ENCODE data around the gene RNF130.

Gene RNF130

GRCh38 chr5:180084638-180085561 is 13.3 kb upstream of the RNF130 start:
- Mint-ChIP-seq H3K27me3 (peaks cover 8% of the 10 kb centered on the region), H3K4me1 (no peaks in the 10 kb centered on the region), H3K27ac (no peak overlapping the region), H3K4me3 (no peak overlapping the region), H3K36me3 (no peaks in the 10 kb centered on the region), H3K9me3 (no peaks in the 10 kb centered on the region)
- DNase-seq (ENCODE audit: low spot score in 2 of 2) (no peak), ATAC-seq (ENCODE audit: low read depth) (no peak)

GRCh38 chr5:180083529-180084060 is 12.0 kb upstream of the RNF130 start:
- peaks cover 9% of the 10 kb centered on the region for H3K27me3 Mint-ChIP-seq
- H3K9me3 Mint-ChIP-seq: no peaks in the 10 kb centered on the region
- no peak overlapping the region for H3K27ac Mint-ChIP-seq
- no peak for ATAC-seq (ENCODE audit: low read depth)
- no peaks in the 10 kb centered on the region for H3K36me3 Mint-ChIP-seq
- no peak for DNase-seq (ENCODE audit: low spot score in 2 of 2)
- no peak overlapping the region for H3K4me3 Mint-ChIP-seq
- H3K4me1 Mint-ChIP-seq: no peaks in the 10 kb centered on the region

DNA sequence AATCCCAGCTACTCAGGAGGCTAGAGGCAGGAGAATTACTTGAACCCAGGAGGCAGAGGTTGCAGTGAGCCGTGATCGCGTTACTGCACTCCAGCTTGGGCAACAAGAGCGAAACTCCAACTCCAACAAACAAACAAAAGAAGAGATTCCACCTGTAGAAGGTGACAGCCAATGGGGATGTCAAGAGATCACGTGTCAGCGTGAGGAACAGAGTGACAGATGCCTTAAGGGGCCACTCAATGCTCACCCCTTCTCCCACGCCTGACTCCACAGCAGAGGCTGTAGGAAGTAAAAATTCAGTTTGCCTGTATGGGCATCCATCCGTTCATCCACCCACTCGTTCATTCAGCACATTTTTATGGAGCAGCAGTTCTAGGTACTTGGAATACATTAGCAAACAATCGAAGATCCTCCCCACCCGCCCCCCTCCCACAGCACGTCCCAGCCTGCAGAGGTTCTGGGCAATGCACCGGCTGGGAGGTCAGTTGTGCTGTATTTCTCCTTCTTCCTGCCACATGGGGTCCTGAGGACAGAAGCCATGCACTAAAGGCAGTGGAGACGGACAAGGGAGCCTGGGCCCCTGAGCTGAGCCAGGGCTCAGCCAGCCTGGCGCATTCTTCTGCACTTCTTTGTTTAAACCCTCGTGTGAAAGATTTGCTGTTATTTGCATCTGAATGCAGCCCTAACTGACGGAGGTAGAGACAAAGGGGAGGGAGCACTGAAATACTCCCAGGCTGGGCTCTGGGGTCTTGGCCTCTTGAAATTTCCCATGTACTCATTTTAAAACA is 11.3 kb upstream of the RNF130 start:
- Mint-ChIP-seq H3K9me3 (no peaks in the 10 kb centered on the region), H3K4me1 (no peaks in the 10 kb centered on the region), H3K27ac (no peak overlapping the region), H3K36me3 (no peaks in the 10 kb centered on the region), H3K4me3 (no peak overlapping the region), H3K27me3 (peaks cover 12% of the 10 kb centered on the region)
- no peak for ATAC-seq (ENCODE audit: low read depth)
- DNase-seq (ENCODE audit: low spot score in 2 of 2): no peak

DNA sequence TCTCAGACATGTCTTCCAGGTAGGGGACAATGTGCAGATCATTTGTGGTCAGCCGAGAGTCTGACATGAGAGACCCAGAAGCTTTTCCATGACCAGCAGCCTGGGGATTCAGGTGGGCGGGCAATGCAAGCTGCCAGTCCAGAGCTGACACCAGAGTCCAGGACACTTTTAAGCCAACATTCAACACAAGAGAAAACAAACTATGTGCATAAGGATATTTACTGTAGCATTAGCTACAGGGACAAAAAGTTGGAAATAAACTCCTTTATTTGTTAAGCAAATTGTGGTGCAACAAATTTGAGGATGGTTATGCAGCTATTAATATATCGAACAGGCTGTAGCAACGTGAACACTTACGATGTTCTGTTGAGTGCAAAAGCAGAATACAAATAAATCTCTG is 9.9 kb upstream of the RNF130 start:
- no peak for DNase-seq (ENCODE audit: low spot score in 2 of 2)
- Mint-ChIP-seq H3K27ac (no peak overlapping the region), H3K27me3 (peaks cover 12% of the 10 kb centered on the region), H3K36me3 (no peaks in the 10 kb centered on the region), H3K4me1 (no peaks in the 10 kb centered on the region), H3K4me3 (no peak overlapping the region), H3K9me3 (no peaks in the 10 kb centered on the region)
- ATAC-seq (ENCODE audit: low read depth): no peak

DNA sequence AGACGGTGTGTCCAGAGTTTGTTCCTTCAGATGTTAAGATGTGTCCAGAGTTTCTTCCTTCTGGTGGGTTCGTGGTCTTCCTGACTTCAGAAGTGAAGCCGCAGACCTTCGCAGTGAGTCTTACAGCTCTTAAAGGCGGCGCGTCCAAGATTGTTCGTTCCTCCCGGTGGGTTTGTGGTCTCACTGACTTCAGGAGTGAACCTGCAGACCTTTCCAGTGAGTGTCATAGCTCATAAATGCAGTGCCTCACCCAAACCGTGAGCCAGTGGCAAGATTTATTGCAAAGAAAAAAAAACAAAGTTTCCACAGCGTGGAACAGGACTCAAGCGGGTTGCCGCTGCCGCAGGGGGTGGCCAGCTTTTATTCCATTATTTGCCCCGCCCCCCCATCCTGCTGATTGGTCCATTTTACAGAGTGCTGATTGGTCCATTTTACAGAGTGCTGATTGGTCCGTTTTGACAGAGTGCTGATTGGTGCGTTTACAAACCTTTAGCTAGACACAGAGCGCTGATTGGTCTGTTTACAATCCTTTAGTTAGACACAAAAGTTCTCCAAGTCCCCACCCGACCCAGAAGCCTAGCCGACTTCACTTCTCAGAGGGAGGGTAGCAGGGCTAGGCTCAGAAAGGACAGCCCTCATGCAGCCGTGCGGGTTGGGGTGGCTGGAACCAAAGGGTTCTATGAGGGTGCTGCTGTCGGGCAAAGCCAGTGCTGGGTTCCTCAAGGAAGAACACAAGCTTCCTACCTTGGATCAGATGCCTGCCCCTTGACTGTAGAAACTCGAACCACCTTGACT is 9.1 kb upstream of the RNF130 start:
- Mint-ChIP-seq H3K27me3 (peaks cover 12% of the 10 kb centered on the region), H3K36me3 (no peaks in the 10 kb centered on the region), H3K4me3 (no peak overlapping the region), H3K4me1 (no peaks in the 10 kb centered on the region), H3K27ac (no peak overlapping the region), H3K9me3 (no peaks in the 10 kb centered on the region)
- ATAC-seq (ENCODE audit: low read depth) (no peak), DNase-seq (ENCODE audit: low spot score in 2 of 2) (no peak)

DNA sequence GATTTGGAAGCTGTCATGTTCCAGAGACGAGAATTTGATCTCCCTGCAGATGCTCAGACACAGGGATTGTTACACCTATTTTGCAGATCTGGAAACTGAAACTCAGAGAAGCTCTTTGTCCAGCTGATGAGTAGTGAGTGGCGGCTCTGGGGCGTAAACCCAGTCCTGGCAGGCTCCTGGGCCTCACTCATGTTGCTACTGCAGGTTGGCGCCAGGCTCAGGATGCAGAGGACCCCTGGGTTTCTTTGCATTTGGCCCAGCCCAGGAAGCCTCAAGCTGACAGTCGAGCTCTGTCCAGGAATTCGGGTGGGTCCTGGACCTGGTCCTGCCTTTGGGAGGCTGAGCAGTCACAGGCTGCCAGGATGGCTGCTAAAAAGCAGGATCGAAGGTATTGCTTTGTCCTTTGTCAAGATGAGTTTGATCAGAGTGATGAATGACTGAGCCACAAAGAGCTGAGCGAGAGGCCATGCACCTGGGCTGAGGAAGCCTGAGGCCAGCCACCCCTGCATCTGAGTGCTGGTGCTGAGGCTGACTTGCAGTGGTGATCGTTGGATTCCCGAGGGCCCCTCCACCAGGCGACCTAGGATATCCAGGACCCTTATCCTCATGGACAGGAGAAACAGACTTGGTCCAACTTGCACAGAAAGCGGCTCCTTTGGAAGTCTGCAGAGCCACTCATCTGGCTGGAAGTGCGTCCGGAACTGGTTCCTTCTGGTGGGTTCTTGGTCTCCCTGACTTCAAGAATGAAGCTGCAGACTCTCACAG is 8.3 kb upstream of the RNF130 start:
- Mint-ChIP-seq H3K27ac (no peak overlapping the region), H3K4me3 (no peak overlapping the region), H3K4me1 (no peaks in the 10 kb centered on the region), H3K36me3 (no peaks in the 10 kb centered on the region), H3K9me3 (no peaks in the 10 kb centered on the region), H3K27me3 (peaks cover 12% of the 10 kb centered on the region)
- ATAC-seq (ENCODE audit: low read depth) (no peak), DNase-seq (ENCODE audit: low spot score in 2 of 2) (no peak)

- H3K36me3 Mint-ChIP-seq: no peaks in the 10 kb centered on the region
- no peak overlapping the region for H3K27ac Mint-ChIP-seq
- ATAC-seq (ENCODE audit: low read depth): no peak
These were observed 6.8 kb upstream of the RNF130 start for GRCh38 chr5:180078348-180078747.

GRCh38 chr5:180077594-180078284 is 6.2 kb upstream of the RNF130 start:
- ATAC-seq (ENCODE audit: low read depth): no peak
- no peak for DNase-seq (ENCODE audit: low spot score in 2 of 2)
- H3K27me3 Mint-ChIP-seq: peaks cover 9% of the 10 kb centered on the region
- H3K9me3 Mint-ChIP-seq: no peaks in the 10 kb centered on the region
- H3K4me3 Mint-ChIP-seq: no peak overlapping the region
- H3K27ac Mint-ChIP-seq: no peak overlapping the region
- H3K4me1 Mint-ChIP-seq: no peaks in the 10 kb centered on the region
- no peaks in the 10 kb centered on the region for H3K36me3 Mint-ChIP-seq

More at GRCh38 chr5:180078348-180078747, 6.8 kb upstream of the RNF130 start:
- no peak overlapping the region for H3K4me3 Mint-ChIP-seq
- H3K27me3 Mint-ChIP-seq: peaks cover 10% of the 10 kb centered on the region
- no peaks in the 10 kb centered on the region for H3K4me1 Mint-ChIP-seq
- H3K9me3 Mint-ChIP-seq: no peaks in the 10 kb centered on the region
- no peak for DNase-seq (ENCODE audit: low spot score in 2 of 2)

GRCh38 chr5:180075703-180076102 is 4.1 kb upstream of the RNF130 start:
- H3K4me1 Mint-ChIP-seq: peaks cover 9% of the 10 kb centered on the region
- DNase-seq (ENCODE audit: low spot score in 2 of 2) (no peak), ATAC-seq (ENCODE audit: low read depth) (no peak)
- peaks cover 5% of the 10 kb centered on the region for H3K27me3 Mint-ChIP-seq
- H3K4me3 Mint-ChIP-seq: no peak overlapping the region
- H3K36me3 Mint-ChIP-seq: no peaks in the 10 kb centered on the region
- no peaks in the 10 kb centered on the region for H3K9me3 Mint-ChIP-seq
- H3K27ac Mint-ChIP-seq: no peak overlapping the region

GRCh38 chr5:180074462-180074861 is 2.9 kb upstream of the RNF130 start:
- peaks cover 5% of the 10 kb centered on the region for H3K27me3 Mint-ChIP-seq
- DNase-seq (ENCODE audit: low spot score in 2 of 2) (no peak), ATAC-seq (ENCODE audit: low read depth) (no peak)
- H3K4me3 Mint-ChIP-seq: no peak overlapping the region
- no peaks in the 10 kb centered on the region for H3K9me3 Mint-ChIP-seq
- H3K27ac Mint-ChIP-seq: no peak overlapping the region
- H3K4me1 Mint-ChIP-seq: peaks cover 20% of the 10 kb centered on the region
- H3K36me3 Mint-ChIP-seq: no peaks in the 10 kb centered on the region

DNA sequence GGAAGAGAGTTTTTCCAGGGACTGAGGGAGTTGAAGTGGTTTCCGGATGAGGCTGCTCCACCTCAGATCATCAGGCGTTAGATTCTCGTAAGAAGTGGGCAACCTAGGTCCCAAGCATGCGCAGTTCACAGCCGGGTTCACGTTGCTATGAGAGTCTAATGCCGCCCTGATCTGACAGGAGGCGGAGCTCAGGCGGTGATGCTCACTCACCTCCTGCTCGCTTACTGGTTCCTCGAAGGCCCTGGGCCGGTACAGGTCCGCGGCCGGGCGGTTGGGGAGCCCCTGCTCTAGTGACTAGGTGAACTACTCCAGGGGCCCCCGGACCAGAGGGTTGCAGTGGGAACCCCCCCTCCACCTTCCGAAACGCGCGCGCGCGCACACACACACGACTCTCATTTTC is 997 bp upstream of the RNF130 start:
- peak overlapping the region; percentile 61 for H3K27ac Mint-ChIP-seq
- no peak for ATAC-seq (ENCODE audit: low read depth)
- no peak for DNase-seq (ENCODE audit: low spot score in 2 of 2)
- H3K27me3 Mint-ChIP-seq: no peaks in the 10 kb centered on the region
- H3K4me3 Mint-ChIP-seq: peak overlapping the region; percentile 76
- no peaks in the 10 kb centered on the region for H3K36me3 Mint-ChIP-seq
- peaks cover 24% of the 10 kb centered on the region for H3K4me1 Mint-ChIP-seq
- H3K9me3 Mint-ChIP-seq: no peaks in the 10 kb centered on the region

- no peak for ATAC-seq (ENCODE audit: low read depth)
- H3K27me3 Mint-ChIP-seq: no peaks in the 10 kb centered on the region
- H3K4me1 Mint-ChIP-seq: peaks cover 24% of the 10 kb centered on the region
- H3K27ac Mint-ChIP-seq: peak overlapping the region; percentile 61
- no peaks in the 10 kb centered on the region for H3K9me3 Mint-ChIP-seq
- H3K4me3 Mint-ChIP-seq: peak overlapping the region; percentile 76
- no peak for DNase-seq (ENCODE audit: low spot score in 2 of 2)
- H3K36me3 Mint-ChIP-seq: no peaks in the 10 kb centered on the region
These were observed 643 bp upstream of the RNF130 start for GRCh38 chr5:180072256-180072548.
